Karpas-422 (cell line): ENCODE results near the gene CHAT. TPM values are rescaled to one million over a fixed set of nuclear protein-coding genes. Genes with fewer than 3 reads are reported as not detected.

ENCODE experiments used
- DNase-seq: peaks from one replicate; pipeline ENCODE4 v3.0.0-alpha.2; 2015
- H2AFZ ChIP-seq: fragments of 200-600 bp; sonication (generic); 2 replicates; pipeline ENCODE4 v1.6.1; 2014; ENCODE audit warnings: antibody characterized with exemption, low read length, mixed read lengths
- H3K27ac ChIP-seq: fragments of 200-600 bp; sonication (generic); 2 replicates; pipeline ENCODE4 v1.5.1; 2014; ENCODE audit warnings: mild to moderate bottlenecking, low read length, moderate library complexity
- H3K27me3 ChIP-seq: fragments of 200-600 bp; sonication (generic); 2 replicates; pipeline ENCODE4 v1.6.1; 2014; ENCODE audit warnings: low read length, mixed read lengths
- H3K36me3 ChIP-seq: fragments of 200-600 bp; sonication (generic); 2 replicates; pipeline ENCODE4 v1.6.1; 2014; ENCODE audit warnings: low read length, mixed read lengths; ENCODE audit not compliant: insufficient read depth
- H3K4me1 ChIP-seq: fragments of 200-600 bp; sonication (generic); 2 replicates; pipeline ENCODE4 v1.6.1; 2014; ENCODE audit warnings: mild to moderate bottlenecking, low read length, mixed read lengths
- H3K4me2 ChIP-seq: fragments of 200-600 bp; sonication (generic); 2 replicates; pipeline ENCODE4 v1.6.1; 2014; ENCODE audit warnings: low read length, low read depth, mild to moderate bottlenecking; ENCODE audit not compliant: poor library complexity, severe bottlenecking
- H3K4me3 ChIP-seq: fragments of 200-600 bp; sonication (generic); 2 replicates; pipeline ENCODE4 v1.5.1; 2014; ENCODE audit warnings: mild to moderate bottlenecking, antibody characterized with exemption, low read length, mixed read lengths
- H3K79me2 ChIP-seq: fragments of 200-600 bp; sonication (generic); 2 replicates; pipeline ENCODE4 v1.6.1; 2014; ENCODE audit warnings: mild to moderate bottlenecking, low read length, mixed read lengths
- H3K9ac ChIP-seq: fragments of 200-600 bp; sonication (generic); 2 replicates; pipeline ENCODE4 v1.6.0; 2014; ENCODE audit warnings: low read length
- H3K9me2 ChIP-seq: fragments of 200-600 bp; sonication (generic), shearing (Covaris generic); replicated peaks from 2 replicates; pipeline ENCODE4 v1.6.0; 2014; ENCODE audit warnings: mild to moderate bottlenecking, low read length, moderate library complexity; ENCODE audit not compliant: insufficient read depth
- H3K9me3 ChIP-seq: fragments of 300-700, 200-600 bp; sonication (generic); 2 replicates; pipeline ENCODE4 v1.6.1; 2014; ENCODE audit warnings: low read length, mixed read lengths
- H4K20me1 ChIP-seq: fragments of 200-600 bp; sonication (generic); 2 replicates; pipeline ENCODE4 v1.6.1; 2014; ENCODE audit warnings: mild to moderate bottlenecking, antibody characterized with exemption, low read length, low read depth; ENCODE audit not compliant: insufficient read depth
- total RNA-seq: library from RNA; depleted of rRNA; stranded (reverse); fragments of >200 nt; shearing (Covaris generic); gene quantifications from 2 replicates; pipeline ENCODE4 v1.2.3, GENCODE V29; 2014; ENCODE audit warnings: low replicate concordance

The CHAT gene
- total RNA-seq, 1 experiment from 2014 or later, result not detected

DNA sequence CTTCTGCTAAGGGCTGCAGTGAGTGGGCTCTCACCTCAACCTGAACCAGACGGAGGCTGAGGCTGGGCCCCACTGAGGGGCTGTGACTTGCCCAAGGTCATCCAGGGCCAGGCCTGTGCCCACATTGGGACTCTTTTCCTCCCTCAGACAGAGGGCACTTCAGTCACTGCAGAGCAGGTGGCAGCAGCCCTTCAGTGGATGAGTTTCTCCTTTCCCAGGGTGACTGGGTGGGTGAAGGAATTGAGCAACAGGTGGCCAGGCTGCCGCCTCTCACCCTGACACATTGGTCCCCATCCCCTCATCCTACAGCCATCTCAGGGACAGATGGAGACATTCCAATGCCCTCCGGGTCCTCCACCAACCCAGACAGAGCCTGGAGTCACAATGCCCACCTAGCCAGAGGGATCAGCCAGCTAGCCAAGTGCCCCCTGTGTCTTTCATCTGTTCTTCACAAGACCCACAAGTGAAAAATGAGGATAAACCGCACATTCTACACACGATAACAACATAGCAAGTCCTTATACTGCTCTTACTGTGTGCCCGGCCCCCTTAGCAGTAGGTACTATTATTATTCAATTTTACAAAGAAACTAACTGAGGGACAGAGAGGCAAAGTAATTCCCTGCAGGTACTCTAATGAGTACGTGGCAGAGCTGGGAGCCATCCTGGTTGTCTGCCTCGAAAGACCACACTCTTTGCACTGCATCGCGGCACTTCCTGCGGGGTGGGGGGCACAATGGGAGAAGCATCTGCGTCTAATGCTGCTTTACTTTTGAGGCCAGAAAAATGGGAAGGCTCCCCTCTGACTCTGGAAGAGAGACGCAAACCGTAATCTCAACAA lies 5.5 kb upstream of the CHAT start:
- Histone ChIP-seq H3K9ac (no peak overlapping the region), H3K9me2 (no peaks in the 10 kb centered on the region), H3K27ac (no peak overlapping the region), H3K27me3 (no peaks in the 10 kb centered on the region), H3K4me3 (no peak overlapping the region), H3K36me3 (no peaks in the 10 kb centered on the region), H3K79me2 (no peaks in the 10 kb centered on the region), H3K4me2 (no peak overlapping the region), H4K20me1 (0 out of 2 replicates have a peak, but pooled peaks cover 4% of the 10 kb centered on the region), H3K4me1 (no peaks in the 10 kb centered on the region), H2AFZ (no peak overlapping the region), H3K9me3 (no peaks in the 10 kb centered on the region)
- DNase-seq, result no peak

DNA sequence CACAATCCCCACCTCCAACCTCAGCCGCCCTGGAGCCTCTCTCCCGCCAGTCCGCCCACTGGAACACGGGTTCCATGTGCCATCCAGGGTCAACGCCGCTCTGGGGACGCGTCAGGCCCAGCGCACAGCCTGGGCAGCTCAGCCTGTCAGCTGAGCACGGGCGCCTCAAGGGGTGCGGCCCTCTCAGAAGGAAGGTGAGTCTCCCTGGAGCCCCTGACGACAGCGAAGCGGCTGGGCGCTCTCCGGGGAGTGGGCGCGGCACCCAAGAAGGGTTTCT lies 4.9 kb upstream of the CHAT start:
- no peak overlapping the region for H3K4me3 ChIP-seq
- H3K4me2 ChIP-seq, result no peak overlapping the region
- H3K9ac ChIP-seq, result no peak overlapping the region
- H3K79me2 ChIP-seq, result no peaks in the 10 kb centered on the region
- DNase-seq, result no peak
- no peaks in the 10 kb centered on the region for H3K4me1 ChIP-seq
- 0 out of 2 replicates have a peak, but pooled peaks cover 4% of the 10 kb centered on the region for H4K20me1 ChIP-seq
- no peak overlapping the region for H2AFZ ChIP-seq
- H3K9me3 ChIP-seq, result no peaks in the 10 kb centered on the region
- no peaks in the 10 kb centered on the region for H3K36me3 ChIP-seq
- no peak overlapping the region for H3K27ac ChIP-seq
- H3K27me3 ChIP-seq, result no peaks in the 10 kb centered on the region
- H3K9me2 ChIP-seq, result no peaks in the 10 kb centered on the region

DNA sequence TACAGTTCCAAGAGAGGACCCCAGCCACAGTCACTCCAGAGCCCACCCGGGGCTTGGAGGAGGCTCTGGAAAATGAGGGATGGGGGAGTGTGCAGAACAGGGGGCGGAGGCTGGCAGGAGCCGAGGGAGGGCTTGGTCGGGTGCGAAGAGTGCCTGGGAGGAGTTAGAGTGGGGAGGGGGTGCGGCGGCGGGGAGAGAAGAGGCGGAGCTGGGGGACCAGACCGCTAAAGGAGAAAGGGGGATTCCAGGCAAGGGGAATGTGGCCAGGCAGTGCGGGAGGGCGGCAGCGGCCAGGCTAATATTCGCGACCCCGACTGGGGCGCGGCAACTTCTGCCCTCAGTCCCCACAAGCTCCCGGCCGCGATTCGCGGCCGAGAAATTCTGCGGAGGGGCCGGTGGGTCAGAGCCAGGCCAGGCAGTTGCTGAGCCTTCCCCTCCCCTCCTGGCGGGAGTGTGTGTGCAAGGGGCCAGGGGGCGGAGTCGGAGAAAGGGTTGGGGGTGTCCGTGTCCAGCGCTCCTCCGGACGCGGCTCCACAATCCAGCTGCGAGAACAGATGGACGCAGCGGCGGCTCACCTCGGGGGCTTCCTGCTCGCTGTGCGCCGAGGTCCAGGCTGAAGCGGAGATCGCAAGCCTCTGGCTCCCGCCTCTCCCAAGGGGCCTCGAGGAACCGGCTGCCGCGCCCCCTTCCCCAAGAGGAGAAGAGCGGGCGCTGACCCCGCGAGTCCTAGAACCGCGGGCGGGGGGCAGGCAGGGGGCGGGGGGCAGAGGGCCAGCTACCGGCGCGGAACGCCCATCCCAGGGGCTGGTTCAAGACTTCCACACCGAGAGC lies 4.3 kb upstream of the CHAT start:
- Histone ChIP-seq H3K4me2 (no peak overlapping the region), H3K4me1 (no peaks in the 10 kb centered on the region), H3K9me3 (no peaks in the 10 kb centered on the region), H3K27me3 (no peaks in the 10 kb centered on the region), H3K36me3 (no peaks in the 10 kb centered on the region), H3K79me2 (no peaks in the 10 kb centered on the region), H2AFZ (no peak overlapping the region), H3K9me2 (no peaks in the 10 kb centered on the region), H3K4me3 (no peak overlapping the region), H4K20me1 (0 out of 2 replicates have a peak, but pooled peaks cover 4% of the 10 kb centered on the region), H3K27ac (no peak overlapping the region), H3K9ac (no peak overlapping the region)
- DNase-seq, result no peak

DNA sequence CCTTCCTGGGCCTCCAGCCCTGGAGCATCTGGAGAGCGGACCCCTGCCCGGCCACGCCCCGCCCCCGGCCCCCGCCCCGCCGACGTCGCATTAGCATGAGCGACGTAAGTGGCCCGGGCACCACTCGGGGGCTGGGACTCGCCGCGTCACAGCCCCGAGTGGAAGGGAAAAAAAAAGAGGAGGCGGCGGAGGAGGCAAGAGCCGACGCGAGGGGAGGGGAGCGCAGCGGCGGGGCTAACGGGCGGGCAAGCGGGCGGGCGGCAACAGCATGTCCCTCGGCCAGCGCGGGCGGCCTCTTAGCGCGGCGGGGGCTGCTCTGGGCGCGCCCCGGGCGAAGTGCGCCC lies 3.8 kb upstream of the CHAT start, which contains the start of gene SLC18A3:
SLC18A3 (plus strand) TSS at position 197 of the 344 bp plus-strand sequence. CDS start 431 bp downstream, outside the sequence.
- Histone ChIP-seq H2AFZ (no peak within 1 kb of the TSS), H3K27me3 (no peaks in the 10 kb centered on the region), H3K4me1 (no peaks in the 10 kb centered on the region), H3K4me2 (no peak within 1 kb of the TSS), H3K9ac (no peak within 1 kb of the TSS), H4K20me1 (0 out of 2 replicates have a peak, but pooled peaks cover 4% of the 10 kb centered on the region), H3K27ac (no peak within 1 kb of the TSS), H3K9me2 (no peaks in the 10 kb centered on the region), H3K9me3 (no peaks in the 10 kb centered on the region), H3K4me3 (no peak within 1 kb of the TSS), H3K79me2 (no peaks in the 10 kb centered on the region), H3K36me3 (no peaks in the 10 kb centered on the region)
- no peak for DNase-seq

DNA sequence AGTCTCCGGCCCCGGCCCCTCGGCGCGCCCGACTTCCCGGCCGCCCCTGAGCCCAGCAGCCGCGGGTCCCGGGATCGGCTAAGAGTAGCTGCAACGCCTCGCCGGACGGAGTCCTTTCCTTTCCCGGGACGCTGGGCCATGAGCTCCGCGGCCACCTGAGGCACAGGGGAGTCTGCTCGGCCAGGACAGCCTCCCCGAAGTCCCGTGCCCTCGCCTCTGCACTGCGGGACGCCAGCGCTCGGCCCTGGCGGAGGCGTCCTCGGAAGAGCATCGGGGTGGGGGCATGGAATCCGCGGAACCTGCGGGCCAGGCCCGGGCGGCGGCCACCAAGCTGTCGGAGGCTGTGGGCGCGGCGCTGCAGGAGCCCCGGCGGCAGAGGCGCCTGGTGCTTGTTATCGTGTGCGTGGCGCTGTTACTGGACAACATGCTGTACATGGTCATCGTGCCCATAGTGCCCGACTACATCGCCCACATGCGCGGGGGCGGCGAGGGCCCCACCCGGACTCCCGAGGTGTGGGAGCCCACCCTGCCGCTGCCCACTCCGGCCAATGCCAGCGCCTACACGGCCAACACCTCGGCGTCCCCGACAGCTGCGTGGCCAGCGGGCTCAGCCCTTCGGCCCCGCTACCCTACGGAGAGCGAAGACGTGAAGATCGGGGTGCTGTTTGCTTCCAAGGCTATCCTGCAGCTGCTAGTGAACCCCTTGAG lies 3.2 kb upstream of the CHAT start:
- no peak overlapping the region for H3K4me3 ChIP-seq
- H3K9ac ChIP-seq, result no peak overlapping the region
- DNase-seq, result no peak
- no peaks in the 10 kb centered on the region for H3K9me2 ChIP-seq
- H3K27ac ChIP-seq, result no peak overlapping the region
- no peak overlapping the region for H3K4me2 ChIP-seq
- no peaks in the 10 kb centered on the region for H3K79me2 ChIP-seq
- H3K27me3 ChIP-seq, result no peaks in the 10 kb centered on the region
- no peak overlapping the region for H2AFZ ChIP-seq
- H4K20me1 ChIP-seq, result 0 out of 2 replicates have a peak, but pooled peaks cover 4% of the 10 kb centered on the region
- no peaks in the 10 kb centered on the region for H3K4me1 ChIP-seq
- no peaks in the 10 kb centered on the region for H3K36me3 ChIP-seq
- no peaks in the 10 kb centered on the region for H3K9me3 ChIP-seq

DNA sequence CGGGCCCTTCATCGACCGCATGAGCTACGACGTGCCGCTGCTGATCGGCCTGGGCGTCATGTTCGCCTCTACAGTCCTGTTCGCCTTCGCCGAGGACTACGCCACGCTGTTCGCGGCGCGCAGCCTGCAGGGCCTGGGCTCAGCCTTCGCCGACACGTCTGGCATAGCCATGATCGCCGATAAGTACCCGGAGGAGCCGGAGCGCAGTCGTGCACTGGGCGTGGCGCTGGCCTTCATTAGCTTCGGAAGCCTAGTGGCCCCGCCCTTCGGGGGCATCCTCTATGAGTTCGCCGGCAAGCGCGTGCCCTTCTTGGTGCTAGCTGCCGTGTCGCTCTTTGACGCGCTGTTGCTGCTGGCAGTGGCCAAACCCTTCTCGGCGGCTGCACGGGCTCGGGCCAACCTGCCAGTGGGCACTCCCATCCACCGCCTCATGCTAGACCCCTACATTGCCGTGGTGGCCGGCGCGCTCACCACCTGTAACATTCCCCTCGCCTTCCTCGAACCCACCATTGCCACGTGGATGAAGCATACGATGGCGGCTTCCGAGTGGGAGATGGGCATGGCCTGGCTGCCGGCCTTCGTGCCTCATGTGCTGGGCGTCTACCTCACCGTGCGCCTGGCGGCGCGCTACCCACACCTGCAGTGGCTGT lies 2.5 kb upstream of the CHAT start:
- no peaks in the 10 kb centered on the region for H3K9me2 ChIP-seq
- no peak overlapping the region for H2AFZ ChIP-seq
- H3K79me2 ChIP-seq, result no peaks in the 10 kb centered on the region
- H3K9me3 ChIP-seq, result no peaks in the 10 kb centered on the region
- H3K36me3 ChIP-seq, result no peaks in the 10 kb centered on the region
- no peak for DNase-seq
- no peak overlapping the region for H3K4me3 ChIP-seq
- no peak overlapping the region for H3K27ac ChIP-seq
- H4K20me1 ChIP-seq, result 0 out of 2 replicates have a peak, but pooled peaks cover 4% of the 10 kb centered on the region
- no peak overlapping the region for H3K9ac ChIP-seq
- no peak overlapping the region for H3K4me2 ChIP-seq
- H3K27me3 ChIP-seq, result no peaks in the 10 kb centered on the region
- H3K4me1 ChIP-seq, result no peaks in the 10 kb centered on the region

DNA sequence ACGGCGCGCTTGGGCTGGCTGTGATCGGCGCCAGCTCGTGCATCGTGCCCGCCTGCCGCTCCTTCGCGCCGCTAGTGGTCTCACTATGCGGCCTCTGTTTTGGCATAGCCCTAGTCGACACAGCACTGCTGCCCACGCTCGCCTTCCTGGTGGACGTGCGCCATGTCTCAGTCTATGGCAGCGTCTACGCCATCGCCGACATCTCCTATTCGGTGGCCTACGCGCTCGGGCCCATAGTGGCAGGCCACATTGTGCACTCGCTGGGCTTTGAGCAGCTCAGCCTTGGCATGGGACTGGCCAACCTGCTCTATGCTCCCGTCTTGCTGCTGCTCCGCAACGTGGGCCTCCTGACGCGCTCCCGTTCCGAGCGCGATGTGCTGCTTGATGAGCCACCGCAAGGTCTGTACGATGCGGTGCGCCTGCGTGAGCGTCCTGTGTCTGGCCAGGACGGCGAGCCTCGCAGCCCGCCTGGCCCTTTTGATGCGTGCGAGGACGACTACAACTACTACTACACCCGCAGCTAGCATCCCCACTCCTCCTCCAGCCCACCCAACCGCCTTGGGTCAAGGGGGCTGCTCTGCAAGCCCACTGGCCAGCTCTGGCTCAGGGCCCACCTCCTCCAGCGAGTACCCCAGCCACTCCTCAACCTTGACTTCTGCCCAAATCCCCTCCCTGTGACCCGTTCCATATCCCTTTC lies 1.9 kb upstream of the CHAT start:
- no peaks in the 10 kb centered on the region for H3K4me1 ChIP-seq
- no peaks in the 10 kb centered on the region for H3K9me2 ChIP-seq
- no peak overlapping the region for H3K4me2 ChIP-seq
- H3K27me3 ChIP-seq, result no peaks in the 10 kb centered on the region
- H3K36me3 ChIP-seq, result no peaks in the 10 kb centered on the region
- no peak overlapping the region for H3K27ac ChIP-seq
- no peak overlapping the region for H2AFZ ChIP-seq
- DNase-seq, result no peak
- no peaks in the 10 kb centered on the region for H3K9me3 ChIP-seq
- no peaks in the 10 kb centered on the region for H3K79me2 ChIP-seq
- H3K9ac ChIP-seq, result no peak overlapping the region
- H4K20me1 ChIP-seq, result 0 out of 2 replicates have a peak, but pooled peaks cover 4% of the 10 kb centered on the region
- no peak overlapping the region for H3K4me3 ChIP-seq
